Thoracic aorta (tissue), 2 donors: Measurements from ENCODE around the gene EIF1AD. TPM values are rescaled to one million over a fixed set of nuclear protein-coding genes. Genes with fewer than 3 reads are reported as not detected.

ENCODE experiments used
- ATAC-seq: fragments of 150-250 bp; one replicate; pipeline ENCODE4 v1.8.0; 2017; ENCODE audit warnings: low read depth; ENCODE audit not compliant: insufficient number of reproducible peaks, low FRiP score
- DNase-seq: peaks from one replicate; pipeline ENCODE4 v3.0.0-alpha.2; 2020; ENCODE audit warnings: low spot score
- H3K27ac ChIP-seq, 2 donors: fragments of 200-600 bp; sonication (generic); 1 replicate in 1 of 2; 2 replicates in 1 of 2; pipeline ENCODE4 v1.5.1; 2016; ENCODE audit warnings: mild to moderate bottlenecking in 2 of 2, moderate library complexity in 2 of 2
- H3K27me3 ChIP-seq: fragments of 200-600 bp; sonication (generic); replicated peaks from 2 replicates; pipeline ENCODE4 v1.6.0; 2016; ENCODE audit warnings: mild to moderate bottlenecking; ENCODE audit not compliant: insufficient read depth
- H3K36me3 ChIP-seq: fragments of 200-600 bp; sonication (generic); one replicate; pipeline ENCODE4 v1.5.1; 2016
- H3K4me1 ChIP-seq, 2 donors: fragments of 200-600 bp; sonication (generic); 1 replicate in 1 of 2; 2 replicates in 1 of 2; pipeline versions ENCODE4 v1.5.1 to v1.6.0; 2016; ENCODE audit warnings: low read depth in 2 of 2, mild to moderate bottlenecking in 1 of 2; ENCODE audit not compliant: control insufficient read depth in 1 of 2
- H3K4me3 ChIP-seq: fragments of 200-600 bp; sonication (generic); 2 replicates; pipeline ENCODE4 v1.5.1; 2016; ENCODE audit warnings: mild to moderate bottlenecking
- H3K9me3 ChIP-seq: fragments of 200-600 bp; sonication (generic); 2 replicates; pipeline ENCODE4 v1.5.1; 2016
- CTCF ChIP-seq: fragments of 200-600 bp; sonication (generic); IDR thresholded peaks from one replicate; pipeline ENCODE4 v1.5.1; 2019; ENCODE audit warnings: antibody characterized with exemption
- total RNA-seq, 2 donors: library from RNA; depleted of rRNA; stranded (reverse); fragments of >200 nt; gene quantifications; one replicate each; pipeline versions ENCODE4 v1.1.0 to v1.2.3, GENCODE V29; 2016

The EIF1AD gene
- total RNA-seq, 2 donors from 2014 or later, result 20.6 to 43.5 TPM

- H3K36me3 ChIP-seq, result peaks cover 22% of the 10 kb centered on the region
- no peak overlapping the region for H3K27ac ChIP-seq
- H3K27me3 ChIP-seq, result no peaks in the 10 kb centered on the region
- ATAC-seq (no peak), DNase-seq (no peak)
- TF ChIP-seq CTCF, result no peak
- H3K4me3 ChIP-seq, result no peak overlapping the region
- H3K9me3 ChIP-seq, result no peaks in the 10 kb centered on the region
- peaks cover 0 to 11% of the 10 kb centered on the region in 2 donors for H3K4me1 ChIP-seq
Observed at GRCh38 chr11:65981972-65982823, 19.8 kb downstream of the EIF1AD start.

- no peak overlapping the region for H3K27ac ChIP-seq
- no peaks in the 10 kb centered on the region for H3K27me3 ChIP-seq
- ATAC-seq, result no peak
- H3K4me3 ChIP-seq, result no peak overlapping the region
- peaks cover 0 to 11% of the 10 kb centered on the region in 2 donors for H3K4me1 ChIP-seq
- no peak for DNase-seq
- peaks cover 32% of the 10 kb centered on the region for H3K36me3 ChIP-seq
- TF ChIP-seq CTCF, result no peak
- H3K9me3 ChIP-seq, result no peaks in the 10 kb centered on the region
Observed at GRCh38 chr11:65981101-65981740, 20.7 kb downstream of the EIF1AD start.

GRCh38 chr11:65979261-65979759 lies 22.6 kb downstream of the EIF1AD start:
- H3K36me3 ChIP-seq, result peaks cover 35% of the 10 kb centered on the region
- no peaks in the 10 kb centered on the region for H3K9me3 ChIP-seq
- no peak overlapping the region for H3K27ac ChIP-seq
- DNase-seq (no peak), ATAC-seq (no peak)
- no peaks in the 10 kb centered on the region for H3K27me3 ChIP-seq
- no peaks in the 10 kb centered on the region for H3K4me1 ChIP-seq
- no peak for TF ChIP-seq CTCF
- no peak overlapping the region for H3K4me3 ChIP-seq

GRCh38 chr11:65978391-65979238 lies 23.3 kb downstream of the EIF1AD start:
- Histone ChIP-seq H3K27me3 (no peaks in the 10 kb centered on the region), H3K36me3 (peaks cover 35% of the 10 kb centered on the region), H3K9me3 (no peaks in the 10 kb centered on the region), H3K27ac (no peak overlapping the region), H3K4me1 (no peaks in the 10 kb centered on the region), H3K4me3 (no peak overlapping the region)
- DNase-seq, result no peak
- no peak for TF ChIP-seq CTCF
- no peak for ATAC-seq
